PC-3 (cell line): ENCODE data around the gene SLC44A1. TPM values are rescaled to one million over a fixed set of nuclear protein-coding genes. Genes with fewer than 3 reads are reported as not detected.

Source experiments
- ATAC-seq: fragments of 200-7000 bp; cut with Tn5 transposase; 2 replicates; pipeline ENCODE4 v1.9.1; 2020; ENCODE audit warnings: mild to moderate bottlenecking, moderate library complexity
- BruUV-seq: library from RNA; stranded (reverse); fragments of 400-500 nt; replicated peaks from 2 replicates; lab custom pipeline; 2021; lab: Mats Ljungman, UMichigan
- CTCF ChIA-PET: fragments of 300-600 bp; sonication (Branson Sonifier 250); formaldehyde crosslinking; loops from one replicate; lab custom pipeline; 2022; ENCODE audit warnings: antibody characterized with exemption; lab: Charles Lee
- POLR2A ChIA-PET: fragments of 300-600 bp; sonication (Branson Sonifier 250); formaldehyde crosslinking; loops from one replicate; lab custom pipeline; 2022; ENCODE audit warnings: antibody characterized with exemption; ENCODE audit not compliant: unreplicated experiment; lab: Charles Lee
- DNase-seq: peaks from one replicate; pipeline ENCODE4 v3.0.0-alpha.2; 2015
- H2AFZ ChIP-seq: fragments of 300-600 bp; sonication (generic); 2 replicates; pipeline ENCODE4 v1.6.0; 2016; ENCODE audit warnings: antibody characterized with exemption, low read length
- H3F3A ChIP-seq: fragments of 300-600 bp; sonication (generic); one replicate; pipeline ENCODE4 v1.6.0; 2017; ENCODE audit warnings: antibody characterized with exemption, low read length, control low read depth, mild to moderate bottlenecking; ENCODE audit not compliant: unreplicated experiment
- H3K27ac ChIP-seq: fragments of 300-600 bp; sonication (generic); 2 replicates; pipeline ENCODE4 v1.5.1; 2016; ENCODE audit warnings: mild to moderate bottlenecking, low read length
- H3K27me3 ChIP-seq: fragments of 300-600 bp; sonication (generic); 2 replicates; pipeline ENCODE4 v1.6.1; 2016; ENCODE audit warnings: low read length, mixed read lengths
- H3K36me3 ChIP-seq: fragments of 300-600 bp; sonication (generic); 2 replicates; pipeline ENCODE4 v1.6.1; 2016; ENCODE audit warnings: low read depth, mixed run types, low read length, mixed read lengths
- H3K4me1 ChIP-seq: fragments of 300-600 bp; sonication (generic); 2 replicates; pipeline ENCODE4 v1.5.1; 2016; ENCODE audit warnings: low read length; ENCODE audit not compliant: insufficient read depth
- H3K4me2 ChIP-seq: fragments of 300-600 bp; sonication (generic); 2 replicates; pipeline ENCODE4 v1.6.0; 2016; ENCODE audit warnings: low read length
- H3K4me3 ChIP-seq: fragments of 300-600 bp; sonication (generic); 2 replicates; pipeline ENCODE4 v1.5.1; 2016; ENCODE audit warnings: mild to moderate bottlenecking, low read length, mixed read lengths
- H3K79me2 ChIP-seq: fragments of 300-600 bp; sonication (generic); 2 replicates; pipeline ENCODE4 v1.6.1; 2017; ENCODE audit warnings: low read length, mixed read lengths
- H3K9ac ChIP-seq: fragments of 300-600 bp; sonication (generic); 2 replicates; pipeline ENCODE4 v1.6.0; 2016; ENCODE audit warnings: mild to moderate bottlenecking, low read length
- H3K9me2 ChIP-seq: fragments of 300-600 bp; sonication (generic); replicated peaks from 2 replicates; pipeline ENCODE4 v1.6.1; 2016; ENCODE audit warnings: mixed run types, low read length, mixed read lengths
- H3K9me3 ChIP-seq: fragments of 300-600 bp; sonication (generic); 2 replicates; pipeline ENCODE4 v1.6.1; 2016; ENCODE audit warnings: low read length, mixed read lengths
- H4K20me1 ChIP-seq: fragments of 300-600 bp; sonication (generic); 2 replicates; pipeline ENCODE4 v1.6.1; 2016; ENCODE audit warnings: low read length, mixed read lengths
- EZH2 ChIP-seq: fragments of 300-600 bp; sonication (generic); IDR thresholded peaks from one replicate; pipeline ENCODE4 v1.6.1; 2017; ENCODE audit warnings: antibody characterized with exemption, mild to moderate bottlenecking, low read length; ENCODE audit not compliant: unreplicated experiment
- EZH2phosphoT487 ChIP-seq: fragments of 300-600 bp; sonication (generic); IDR thresholded peaks from 2 replicates; pipeline ENCODE4 v1.6.1; 2018; ENCODE audit warnings: mild to moderate bottlenecking, antibody characterized with exemption, low read length, borderline replicate concordance
- intact Hi-C: fragments of 100-400 bp; cut with micrococcal nuclease; formaldehyde crosslinking; loops from 2 replicates; pipeline ENCODE4 v1.9.0; 2023
- total RNA-seq: library from RNA; depleted of rRNA; stranded (reverse); fragments of >200 nt; gene quantifications from 2 replicates; pipeline ENCODE4 v1.2.3, GENCODE V29; 2014
- TF ChIP-seq, protein P1 (sequence below): fragments of 300-600 bp; sonication (generic); conservative IDR thresholded peaks from 2 replicates; pipeline ENCODE4 v1.5.1; 2017; ENCODE audit warnings: antibody characterized with exemption, low read depth, mild to moderate bottlenecking, low read length

The SLC44A1 gene
- total RNA-seq, 1 experiment from 2014 or later, result 16.1 TPM

DNA sequence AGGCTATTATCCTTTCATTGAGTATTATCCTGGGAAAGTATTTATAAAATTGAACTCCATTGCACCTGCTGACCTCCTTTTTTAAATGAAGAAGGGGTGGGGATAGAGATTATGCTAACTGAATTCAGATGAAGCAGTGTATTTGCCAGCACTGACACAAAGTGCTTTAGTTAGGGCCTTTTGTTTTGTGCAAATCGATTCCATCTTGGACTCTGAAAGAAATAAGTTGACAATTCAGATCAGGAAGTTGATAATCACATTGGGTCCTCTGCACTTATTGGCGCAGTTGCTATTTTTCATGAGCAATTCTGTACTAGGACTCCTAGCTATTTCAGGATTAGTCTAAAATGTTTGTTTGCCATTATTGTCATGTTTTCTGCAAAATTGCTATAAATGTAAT, 101.8 kb downstream of the SLC44A1 start:
- H3K36me3 ChIP-seq, result no peaks in the 10 kb centered on the region
- ChIA-PET CTCF (no interaction called here), POLR2A (no interaction called here)

DNA sequence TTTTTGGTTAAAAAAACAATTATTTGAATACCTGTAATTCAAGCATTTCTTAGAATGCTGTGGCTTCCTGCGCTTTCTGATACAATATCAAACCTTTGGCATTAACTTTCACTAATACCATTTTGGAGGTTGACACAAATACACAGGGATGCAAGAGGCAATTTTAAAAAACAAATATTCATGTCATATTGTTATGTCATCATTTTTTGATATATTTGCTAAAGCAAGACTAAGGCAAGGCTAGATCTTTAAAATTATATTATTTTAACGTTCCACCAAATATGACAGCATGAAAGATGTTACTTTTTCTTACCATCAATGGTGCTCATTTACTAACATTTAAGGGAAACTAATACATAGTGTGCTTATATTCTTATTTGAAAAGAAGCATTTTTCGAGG, 110.0 kb downstream of the SLC44A1 start:
- ChIA-PET CTCF (no interaction called here), POLR2A (no interaction called here)
- intact Hi-C loops, result no loop called here
- H2AFZ ChIP-seq, result no peak overlapping the region
- H3K27ac ChIP-seq, result no peak overlapping the region
- H3K4me2 ChIP-seq, result no peak overlapping the region
- ATAC-seq, result no peak
- no TSS peak for BruUV-seq
- no peaks in the 10 kb centered on the region for H3K4me1 ChIP-seq
- H3K36me3 ChIP-seq, result no peaks in the 10 kb centered on the region
- no peaks in the 10 kb centered on the region for H3K27me3 ChIP-seq
- TF ChIP-seq EZH2phosphoT487, result no peak
- no peak for TF ChIP-seq EZH2
- TF ChIP-seq, protein P1, sequence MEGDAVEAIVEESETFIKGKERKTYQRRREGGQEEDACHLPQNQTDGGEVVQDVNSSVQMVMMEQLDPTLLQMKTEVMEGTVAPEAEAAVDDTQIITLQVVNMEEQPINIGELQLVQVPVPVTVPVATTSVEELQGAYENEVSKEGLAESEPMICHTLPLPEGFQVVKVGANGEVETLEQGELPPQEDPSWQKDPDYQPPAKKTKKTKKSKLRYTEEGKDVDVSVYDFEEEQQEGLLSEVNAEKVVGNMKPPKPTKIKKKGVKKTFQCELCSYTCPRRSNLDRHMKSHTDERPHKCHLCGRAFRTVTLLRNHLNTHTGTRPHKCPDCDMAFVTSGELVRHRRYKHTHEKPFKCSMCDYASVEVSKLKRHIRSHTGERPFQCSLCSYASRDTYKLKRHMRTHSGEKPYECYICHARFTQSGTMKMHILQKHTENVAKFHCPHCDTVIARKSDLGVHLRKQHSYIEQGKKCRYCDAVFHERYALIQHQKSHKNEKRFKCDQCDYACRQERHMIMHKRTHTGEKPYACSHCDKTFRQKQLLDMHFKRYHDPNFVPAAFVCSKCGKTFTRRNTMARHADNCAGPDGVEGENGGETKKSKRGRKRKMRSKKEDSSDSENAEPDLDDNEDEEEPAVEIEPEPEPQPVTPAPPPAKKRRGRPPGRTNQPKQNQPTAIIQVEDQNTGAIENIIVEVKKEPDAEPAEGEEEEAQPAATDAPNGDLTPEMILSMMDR, result no peak
- H4K20me1 ChIP-seq, result no peaks in the 10 kb centered on the region
- no peaks in the 10 kb centered on the region for H3F3A ChIP-seq
- no peak overlapping the region for H3K4me3 ChIP-seq
- no peak overlapping the region for H3K9ac ChIP-seq
- H3K79me2 ChIP-seq, result no peaks in the 10 kb centered on the region
- no peak for DNase-seq
- H3K9me2 ChIP-seq, result no peaks in the 10 kb centered on the region
- no peaks in the 10 kb centered on the region for H3K9me3 ChIP-seq

More for the DNA sequence above, 101.8 kb downstream of the SLC44A1 start:
- H3K9me3 ChIP-seq, result no peaks in the 10 kb centered on the region
- DNase-seq, result no peak
- H3K4me2 ChIP-seq, result no peak overlapping the region
- no peak for ATAC-seq
- no peak overlapping the region for H3K4me3 ChIP-seq
- H3K27me3 ChIP-seq, result no peaks in the 10 kb centered on the region
- no peaks in the 10 kb centered on the region for H3K4me1 ChIP-seq
- no peaks in the 10 kb centered on the region for H3K79me2 ChIP-seq
- no peak overlapping the region for H2AFZ ChIP-seq
- BruUV-seq, result no TSS peak
- no peak overlapping the region for H3K9ac ChIP-seq
- no peak overlapping the region for H3K27ac ChIP-seq
- intact Hi-C loops, result no loop called here
- no peaks in the 10 kb centered on the region for H3F3A ChIP-seq
- H4K20me1 ChIP-seq, result no peaks in the 10 kb centered on the region
- no peak for TF ChIP-seq EZH2
- no peak for TF ChIP-seq EZH2phosphoT487
- TF ChIP-seq, protein P1, result no peak
- no peaks in the 10 kb centered on the region for H3K9me2 ChIP-seq

DNA sequence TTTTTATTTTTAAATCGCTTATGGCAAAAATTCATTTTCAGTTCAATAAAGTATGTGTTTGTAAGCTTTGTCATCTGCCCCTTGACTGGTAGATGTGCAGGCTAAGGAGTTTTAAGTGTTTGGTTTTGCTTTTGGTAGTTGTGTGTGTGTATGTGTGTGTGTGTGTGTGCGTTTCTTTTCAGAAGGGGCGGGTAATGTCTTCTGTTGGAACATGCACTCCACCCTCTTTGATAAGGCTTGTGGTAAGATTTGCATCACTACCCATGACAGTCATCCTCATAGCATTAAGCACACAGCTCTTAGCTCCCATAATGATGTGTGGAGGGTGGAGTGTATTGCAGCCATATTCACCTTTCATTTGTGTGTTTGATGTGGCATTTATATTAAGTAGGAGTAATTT, 111.3 kb downstream of the SLC44A1 start:
- Histone ChIP-seq H3K27ac (no peak overlapping the region), H3K27me3 (no peaks in the 10 kb centered on the region), H3K79me2 (no peaks in the 10 kb centered on the region), H3K4me3 (no peak overlapping the region), H3K4me2 (no peak overlapping the region), H3K9me2 (no peaks in the 10 kb centered on the region), H3K9me3 (no peaks in the 10 kb centered on the region), H3K36me3 (no peaks in the 10 kb centered on the region), H2AFZ (no peak overlapping the region), H3F3A (no peaks in the 10 kb centered on the region), H3K9ac (no peak overlapping the region), H3K4me1 (no peaks in the 10 kb centered on the region), H4K20me1 (no peaks in the 10 kb centered on the region)
- no peak for TF ChIP-seq EZH2
- TF ChIP-seq EZH2phosphoT487, result no peak
- TF ChIP-seq, protein P1, result no peak
- DNase-seq, result no peak
- intact Hi-C loops, result no loop called here
- ChIA-PET CTCF (no interaction called here), POLR2A (no interaction called here)
- ATAC-seq, result no peak
- no TSS peak for BruUV-seq
